SK-N-MC (cell line): ENCODE results near the gene FBXO10.
A peak's percentile ranks its signal among the peaks of the same experiment; 100 is the strongest.
"Not testable (repeated sequence)": the region's sequence is repeated elsewhere in the genome, so short reads cannot be mapped to it uniquely, and the experiment has no call there.

ENCODE experiments used
- DNase-seq: peaks from one replicate; pipeline ENCODE4 v3.0.0-alpha.2; 2011; ENCODE audit warnings: low read depth, low spot score
- H3K27ac ChIP-seq: fragments of 200-600 bp; sonication (generic); 2 replicates; pipeline ENCODE4 v1.5.1; 2016; ENCODE audit warnings: mixed run types
- H3K36me3 ChIP-seq: fragments of 200-600 bp; sonication (generic); 2 replicates; pipeline ENCODE4 v1.6.1; 2017; ENCODE audit warnings: antibody characterized with exemption, low read length, mixed read lengths; ENCODE audit not compliant: insufficient read depth
- H3K4me3 ChIP-seq: fragments of 200-600 bp; sonication (generic); 2 replicates; pipeline ENCODE4 v1.5.1; 2016
- H3K9ac ChIP-seq: fragments of 200-600 bp; sonication (generic); 2 replicates; pipeline ENCODE4 v1.8.0; 2017; ENCODE audit warnings: mixed run types, mixed read lengths; ENCODE audit not compliant: insufficient read length
- H3K9me3 ChIP-seq: fragments of 200-600 bp; sonication (generic); 2 replicates; pipeline ENCODE4 v1.6.1; 2017; ENCODE audit warnings: low read depth, mild to moderate bottlenecking, antibody characterized with exemption, low read length, moderate library complexity, mixed read lengths
- EZH2 ChIP-seq: fragments of 200-600 bp; sonication (generic); IDR thresholded peaks from one replicate; pipeline ENCODE4 v1.6.1; 2017; ENCODE audit warnings: antibody characterized with exemption
- FOXP2 ChIP-seq: optimal IDR thresholded peaks from 2 replicates; pipeline ENCODE3; 2011; ENCODE audit warnings: mild to moderate bottlenecking, moderate library complexity; ENCODE audit not compliant: insufficient read depth; ENCODE audit errors: extremely low read length, control extremely low read depth
- POLR2AphosphoS5 ChIP-seq: IDR thresholded peaks from 2 replicates; pipeline ENCODE4 v1.6.1; 2012; ENCODE audit warnings: mild to moderate bottlenecking, low read depth, low read length, borderline replicate concordance

Gene FBXO10

DNA sequence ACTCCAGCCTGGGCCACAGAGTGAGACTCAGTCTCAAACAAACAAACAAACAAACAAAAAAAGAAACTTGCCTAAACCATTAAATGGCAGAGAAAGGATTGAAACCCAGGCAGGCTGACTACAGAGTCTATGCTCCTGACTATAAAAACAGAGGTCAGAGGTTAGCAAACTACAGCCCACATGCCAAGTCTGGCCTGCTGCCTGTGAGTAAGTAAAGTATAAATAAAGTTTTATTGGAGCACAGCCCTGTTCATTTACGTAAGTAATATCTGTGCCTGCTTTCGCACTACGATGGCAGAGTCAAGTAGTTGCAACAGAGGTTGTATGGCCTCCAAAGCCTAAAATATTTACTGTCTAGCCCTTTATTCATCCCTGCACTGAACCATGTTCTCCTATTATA lies 78.9 kb downstream of the FBXO10 start:
- Histone ChIP-seq H3K9ac (no peak overlapping the region), H3K36me3 (peaks cover 88% of the 10 kb centered on the region), H3K9me3 (no peaks in the 10 kb centered on the region), H3K27ac (no peak overlapping the region), H3K4me3 (no peak overlapping the region)
- DNase-seq: no peak
- TF ChIP-seq EZH2 (no peak), POLR2AphosphoS5 (no peak), FOXP2 (no peak)

- Histone ChIP-seq H3K36me3 (peaks cover 85% of the 10 kb centered on the region), H3K9me3 (no peaks in the 10 kb centered on the region), H3K9ac (no peak overlapping the region), H3K27ac (no peak overlapping the region), H3K4me3 (no peak overlapping the region)
- no peak for DNase-seq
- TF ChIP-seq EZH2 (no peak), FOXP2 (no peak), POLR2AphosphoS5 (no peak)
Observed at GRCh38 chr9:37496020-37496419, 80.2 kb downstream of the FBXO10 start.

- no peak overlapping the region for H3K9ac ChIP-seq
- no peak overlapping the region for H3K27ac ChIP-seq
- H3K4me3 ChIP-seq: no peak overlapping the region
- peaks cover 85% of the 10 kb centered on the region for H3K36me3 ChIP-seq
- no peaks in the 10 kb centered on the region for H3K9me3 ChIP-seq
- no peak for DNase-seq
- no peak for TF ChIP-seq FOXP2
- no peak for TF ChIP-seq EZH2
- no peak for TF ChIP-seq POLR2AphosphoS5
Observed at GRCh38 chr9:37495571-37495970, 80.6 kb downstream of the FBXO10 start.

DNA sequence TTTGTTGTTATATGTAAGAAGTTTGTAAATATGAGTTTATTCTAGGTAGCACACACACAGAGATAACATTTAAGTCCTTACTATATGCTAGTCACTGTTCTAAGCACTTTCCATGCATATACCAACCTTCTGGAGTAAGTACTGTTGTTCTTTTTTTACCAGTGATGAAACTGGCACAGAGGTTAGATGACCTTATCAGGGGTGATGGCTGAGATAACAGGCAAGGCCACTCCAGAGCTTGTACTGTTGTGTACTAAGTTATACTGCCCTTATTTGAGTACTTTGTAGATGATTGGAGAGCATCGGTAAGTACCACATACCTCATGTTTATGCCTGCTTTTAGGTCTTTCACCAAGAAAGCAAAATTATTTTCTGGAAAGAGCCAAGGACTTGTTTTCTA lies 84.2 kb downstream of the FBXO10 start:
- Histone ChIP-seq H3K4me3 (no peak overlapping the region), H3K36me3 (peaks cover 85% of the 10 kb centered on the region), H3K9ac (no peak overlapping the region), H3K9me3 (no peaks in the 10 kb centered on the region), H3K27ac (no peak overlapping the region)
- no peak for DNase-seq
- no peak for TF ChIP-seq FOXP2
- no peak for TF ChIP-seq POLR2AphosphoS5
- TF ChIP-seq EZH2: no peak

GRCh38 chr9:37486616-37487548 lies 89.3 kb downstream of the FBXO10 start:
- Histone ChIP-seq H3K36me3 (peaks cover 39% of the 10 kb centered on the region), H3K27ac (no peak overlapping the region), H3K9ac (peak overlapping the region; percentile 91), H3K4me3 (peak overlapping the region; percentile 89), H3K9me3 (no peaks in the 10 kb centered on the region)
- TF ChIP-seq FOXP2 (no peak), EZH2 (no peak), POLR2AphosphoS5 (no peak)
- DNase-seq: no peak

DNA sequence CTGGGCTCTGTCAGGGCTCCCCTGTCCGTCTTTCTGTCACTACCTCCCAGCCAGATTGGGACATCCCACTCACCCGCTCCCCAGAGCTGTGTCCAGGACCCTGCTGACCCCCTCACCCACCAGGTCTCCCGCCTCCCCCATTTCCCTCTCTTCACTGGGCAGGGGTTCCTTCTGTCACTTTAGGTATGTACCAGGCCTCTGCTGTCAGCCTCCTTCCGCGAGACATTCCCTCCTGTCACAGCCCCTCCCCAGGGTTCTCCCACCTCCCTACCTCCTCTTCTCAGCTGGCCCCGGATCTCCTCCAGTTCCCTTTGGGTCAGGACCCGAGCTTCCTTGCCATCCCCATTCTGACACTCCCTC lies 89.9 kb downstream of the FBXO10 start:
- H3K4me3 ChIP-seq: peak overlapping the region; percentile 89
- no peaks in the 10 kb centered on the region for H3K9me3 ChIP-seq
- peak overlapping the region; percentile 91 for H3K9ac ChIP-seq
- peaks cover 35% of the 10 kb centered on the region for H3K36me3 ChIP-seq
- no peak for DNase-seq
- H3K27ac ChIP-seq: no peak overlapping the region
- TF ChIP-seq EZH2 (no peak), POLR2AphosphoS5 (no peak), FOXP2 (no peak)

- DNase-seq: peak; percentile 88
- H3K27ac ChIP-seq: peak within 1 kb of the TSS; percentile 70
- H3K36me3 ChIP-seq: peaks cover 30% of the 10 kb centered on the region
- H3K9ac ChIP-seq: peak within 1 kb of the TSS; percentile 91
- no peaks in the 10 kb centered on the region for H3K9me3 ChIP-seq
- H3K4me3 ChIP-seq: peak within 1 kb of the TSS; percentile 89
- TF ChIP-seq POLR2AphosphoS5 (peak; percentile 89), EZH2 (no peak), FOXP2 (peak; percentile 32)
Observed at GRCh38 chr9:37485389-37486255, 90.6 kb downstream of the FBXO10 start, which contains the start of gene POLR1E. TSS of gene POLR1E (plus strand) at chr9:37485948. CDS start at chr9:37486048, 100 bp downstream.

- DNase-seq: no peak
Observed at GRCh38 chr9:37480759-37481158, 95.4 kb downstream of the FBXO10 start.

DNA sequence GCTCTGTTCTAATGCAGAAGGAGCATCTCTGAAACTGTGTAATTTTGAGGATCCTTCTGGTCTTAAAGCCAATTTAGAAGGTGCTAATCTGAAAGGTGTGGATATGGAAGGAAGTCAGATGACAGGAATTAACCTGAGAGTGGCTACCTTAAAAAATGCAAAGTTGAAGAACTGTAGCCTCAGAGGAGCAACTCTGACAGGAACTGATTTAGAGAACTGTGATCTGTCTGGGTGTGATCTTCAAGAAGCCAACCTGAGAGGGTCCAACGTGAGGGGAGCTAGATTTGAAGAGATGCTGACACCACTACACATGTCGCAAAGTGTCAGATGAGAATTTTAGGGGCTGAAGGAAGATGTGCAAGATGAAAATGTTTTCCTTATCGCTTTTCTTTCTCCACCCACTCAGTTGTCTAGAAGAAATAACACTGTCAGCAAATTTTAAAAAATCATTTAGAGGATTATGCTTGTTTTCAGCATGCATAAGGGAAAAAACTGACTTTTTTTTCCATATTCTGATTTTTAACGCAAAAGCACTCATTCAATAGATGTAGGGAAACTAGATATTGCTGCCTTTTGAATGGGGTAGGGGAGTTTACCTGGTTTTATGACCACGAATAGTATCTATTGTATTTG lies 98.1 kb downstream of the FBXO10 start:
- H3K9me3 ChIP-seq, DNase-seq, H3K36me3 ChIP-seq, H3K27ac ChIP-seq, H3K4me3 ChIP-seq, H3K9ac ChIP-seq: not testable (repeated sequence)

More at GRCh38 chr9:37480759-37481158, 95.4 kb downstream of the FBXO10 start:
- no peaks in the 10 kb centered on the region for H3K36me3 ChIP-seq
- H3K9ac ChIP-seq: no peak overlapping the region
- H3K4me3 ChIP-seq: no peak overlapping the region
- H3K27ac ChIP-seq: no peak overlapping the region
- TF ChIP-seq POLR2AphosphoS5 (no peak), EZH2 (no peak), FOXP2 (no peak)
- H3K9me3 ChIP-seq: no peaks in the 10 kb centered on the region

DNA sequence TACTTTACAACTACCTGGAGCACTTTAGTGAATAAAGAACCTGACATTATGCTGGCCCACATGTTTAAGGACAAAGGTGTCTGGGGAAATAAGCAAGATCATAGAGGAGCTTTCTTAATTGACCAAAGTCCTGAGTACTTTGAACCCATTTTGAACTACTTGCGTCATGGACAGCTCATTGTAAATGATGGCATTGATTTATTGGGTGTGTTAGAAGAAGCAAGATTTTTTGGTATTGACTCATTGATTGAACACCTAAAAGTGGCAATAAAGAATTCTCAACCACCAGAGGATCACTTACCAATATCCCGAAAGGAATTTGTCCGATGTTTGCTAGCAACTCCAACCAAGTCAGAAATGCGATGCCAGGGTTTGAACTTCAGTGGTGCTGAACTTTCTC lies 98.7 kb downstream of the FBXO10 start:
- not testable (repeated sequence) for H3K9ac ChIP-seq, H3K9me3 ChIP-seq, DNase-seq, H3K27ac ChIP-seq, H3K4me3 ChIP-seq, H3K36me3 ChIP-seq
